ENCODE measurements around the gene ALLC. TPM values are rescaled to one million over a fixed set of nuclear protein-coding genes. Genes with fewer than 3 reads are reported as not detected.

ALLC gene
- total and polyA plus RNA-seq, 2 experiments from 2014 or later, result not detected

DNA sequence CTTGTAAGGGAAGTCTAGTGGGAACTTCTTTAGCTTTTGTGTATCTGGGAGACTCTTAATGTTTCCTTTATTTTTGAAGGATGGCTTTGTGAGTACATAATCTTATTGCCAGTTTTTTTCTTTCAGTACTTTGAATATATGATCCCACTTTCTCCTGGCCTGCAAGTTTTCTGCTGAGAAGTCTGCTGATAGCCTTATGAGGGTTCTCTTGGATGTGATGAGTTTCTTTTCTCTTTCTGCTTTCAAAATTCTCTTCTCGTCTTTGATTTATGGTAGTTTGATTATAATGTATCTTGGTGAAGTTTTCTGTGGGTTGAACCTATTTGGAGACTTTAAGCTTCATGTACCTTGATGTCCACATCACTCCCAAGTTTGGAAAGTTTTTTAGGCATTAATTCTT lies 35.0 kb upstream of the ALLC start:
- no peak overlapping the region for H2AFZ ChIP-seq
- no peak overlapping the region for H3K4me2 ChIP-seq
- TF ChIP-seq JUNB (IDR thresholded peaks at IDR 0.05; ENCODE audit: unreplicated experiment) (no peak), EZH2phosphoT487 (IDR thresholded peaks at IDR 0.05; ENCODE audit: unreplicated experiment) (no peak), ZNF114 (CRISPR knock-in tag; IDR thresholded peaks at IDR 0.05) (no peak), EZH2 (IDR thresholded peaks at IDR 0.05; ENCODE audit: low read depth, unreplicated experiment) (no peak), NANOG (IDR thresholded peaks at IDR 0.05; ENCODE audit: borderline replicate concordance) (no peak), STAT1 (IDR thresholded peaks at IDR 0.05; ENCODE audit: unreplicated experiment) (no peak), ZNF331 (CRISPR knock-in tag; IDR thresholded peaks at IDR 0.05; ENCODE audit: low read depth) (no peak), POLR2AphosphoS5 (IDR thresholded peaks at IDR 0.05; ENCODE audit: low read depth) (no peak), CREB1 (CRISPR knock-in tag; IDR thresholded peaks at IDR 0.05; ENCODE audit: low read depth) (no peak)
- TF ChIP-seq, protein P1, sequence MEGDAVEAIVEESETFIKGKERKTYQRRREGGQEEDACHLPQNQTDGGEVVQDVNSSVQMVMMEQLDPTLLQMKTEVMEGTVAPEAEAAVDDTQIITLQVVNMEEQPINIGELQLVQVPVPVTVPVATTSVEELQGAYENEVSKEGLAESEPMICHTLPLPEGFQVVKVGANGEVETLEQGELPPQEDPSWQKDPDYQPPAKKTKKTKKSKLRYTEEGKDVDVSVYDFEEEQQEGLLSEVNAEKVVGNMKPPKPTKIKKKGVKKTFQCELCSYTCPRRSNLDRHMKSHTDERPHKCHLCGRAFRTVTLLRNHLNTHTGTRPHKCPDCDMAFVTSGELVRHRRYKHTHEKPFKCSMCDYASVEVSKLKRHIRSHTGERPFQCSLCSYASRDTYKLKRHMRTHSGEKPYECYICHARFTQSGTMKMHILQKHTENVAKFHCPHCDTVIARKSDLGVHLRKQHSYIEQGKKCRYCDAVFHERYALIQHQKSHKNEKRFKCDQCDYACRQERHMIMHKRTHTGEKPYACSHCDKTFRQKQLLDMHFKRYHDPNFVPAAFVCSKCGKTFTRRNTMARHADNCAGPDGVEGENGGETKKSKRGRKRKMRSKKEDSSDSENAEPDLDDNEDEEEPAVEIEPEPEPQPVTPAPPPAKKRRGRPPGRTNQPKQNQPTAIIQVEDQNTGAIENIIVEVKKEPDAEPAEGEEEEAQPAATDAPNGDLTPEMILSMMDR (conservative IDR thresholded peaks at IDR 0.05; ENCODE audit: low read depth in 2 of 2), result no peak
- TF ChIP-seq, protein P2, sequence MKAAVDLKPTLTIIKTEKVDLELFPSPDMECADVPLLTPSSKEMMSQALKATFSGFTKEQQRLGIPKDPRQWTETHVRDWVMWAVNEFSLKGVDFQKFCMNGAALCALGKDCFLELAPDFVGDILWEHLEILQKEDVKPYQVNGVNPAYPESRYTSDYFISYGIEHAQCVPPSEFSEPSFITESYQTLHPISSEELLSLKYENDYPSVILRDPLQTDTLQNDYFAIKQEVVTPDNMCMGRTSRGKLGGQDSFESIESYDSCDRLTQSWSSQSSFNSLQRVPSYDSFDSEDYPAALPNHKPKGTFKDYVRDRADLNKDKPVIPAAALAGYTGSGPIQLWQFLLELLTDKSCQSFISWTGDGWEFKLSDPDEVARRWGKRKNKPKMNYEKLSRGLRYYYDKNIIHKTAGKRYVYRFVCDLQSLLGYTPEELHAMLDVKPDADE (IDR thresholded peaks at IDR 0.05), result no peak
- TF ChIP-seq, protein P3, sequence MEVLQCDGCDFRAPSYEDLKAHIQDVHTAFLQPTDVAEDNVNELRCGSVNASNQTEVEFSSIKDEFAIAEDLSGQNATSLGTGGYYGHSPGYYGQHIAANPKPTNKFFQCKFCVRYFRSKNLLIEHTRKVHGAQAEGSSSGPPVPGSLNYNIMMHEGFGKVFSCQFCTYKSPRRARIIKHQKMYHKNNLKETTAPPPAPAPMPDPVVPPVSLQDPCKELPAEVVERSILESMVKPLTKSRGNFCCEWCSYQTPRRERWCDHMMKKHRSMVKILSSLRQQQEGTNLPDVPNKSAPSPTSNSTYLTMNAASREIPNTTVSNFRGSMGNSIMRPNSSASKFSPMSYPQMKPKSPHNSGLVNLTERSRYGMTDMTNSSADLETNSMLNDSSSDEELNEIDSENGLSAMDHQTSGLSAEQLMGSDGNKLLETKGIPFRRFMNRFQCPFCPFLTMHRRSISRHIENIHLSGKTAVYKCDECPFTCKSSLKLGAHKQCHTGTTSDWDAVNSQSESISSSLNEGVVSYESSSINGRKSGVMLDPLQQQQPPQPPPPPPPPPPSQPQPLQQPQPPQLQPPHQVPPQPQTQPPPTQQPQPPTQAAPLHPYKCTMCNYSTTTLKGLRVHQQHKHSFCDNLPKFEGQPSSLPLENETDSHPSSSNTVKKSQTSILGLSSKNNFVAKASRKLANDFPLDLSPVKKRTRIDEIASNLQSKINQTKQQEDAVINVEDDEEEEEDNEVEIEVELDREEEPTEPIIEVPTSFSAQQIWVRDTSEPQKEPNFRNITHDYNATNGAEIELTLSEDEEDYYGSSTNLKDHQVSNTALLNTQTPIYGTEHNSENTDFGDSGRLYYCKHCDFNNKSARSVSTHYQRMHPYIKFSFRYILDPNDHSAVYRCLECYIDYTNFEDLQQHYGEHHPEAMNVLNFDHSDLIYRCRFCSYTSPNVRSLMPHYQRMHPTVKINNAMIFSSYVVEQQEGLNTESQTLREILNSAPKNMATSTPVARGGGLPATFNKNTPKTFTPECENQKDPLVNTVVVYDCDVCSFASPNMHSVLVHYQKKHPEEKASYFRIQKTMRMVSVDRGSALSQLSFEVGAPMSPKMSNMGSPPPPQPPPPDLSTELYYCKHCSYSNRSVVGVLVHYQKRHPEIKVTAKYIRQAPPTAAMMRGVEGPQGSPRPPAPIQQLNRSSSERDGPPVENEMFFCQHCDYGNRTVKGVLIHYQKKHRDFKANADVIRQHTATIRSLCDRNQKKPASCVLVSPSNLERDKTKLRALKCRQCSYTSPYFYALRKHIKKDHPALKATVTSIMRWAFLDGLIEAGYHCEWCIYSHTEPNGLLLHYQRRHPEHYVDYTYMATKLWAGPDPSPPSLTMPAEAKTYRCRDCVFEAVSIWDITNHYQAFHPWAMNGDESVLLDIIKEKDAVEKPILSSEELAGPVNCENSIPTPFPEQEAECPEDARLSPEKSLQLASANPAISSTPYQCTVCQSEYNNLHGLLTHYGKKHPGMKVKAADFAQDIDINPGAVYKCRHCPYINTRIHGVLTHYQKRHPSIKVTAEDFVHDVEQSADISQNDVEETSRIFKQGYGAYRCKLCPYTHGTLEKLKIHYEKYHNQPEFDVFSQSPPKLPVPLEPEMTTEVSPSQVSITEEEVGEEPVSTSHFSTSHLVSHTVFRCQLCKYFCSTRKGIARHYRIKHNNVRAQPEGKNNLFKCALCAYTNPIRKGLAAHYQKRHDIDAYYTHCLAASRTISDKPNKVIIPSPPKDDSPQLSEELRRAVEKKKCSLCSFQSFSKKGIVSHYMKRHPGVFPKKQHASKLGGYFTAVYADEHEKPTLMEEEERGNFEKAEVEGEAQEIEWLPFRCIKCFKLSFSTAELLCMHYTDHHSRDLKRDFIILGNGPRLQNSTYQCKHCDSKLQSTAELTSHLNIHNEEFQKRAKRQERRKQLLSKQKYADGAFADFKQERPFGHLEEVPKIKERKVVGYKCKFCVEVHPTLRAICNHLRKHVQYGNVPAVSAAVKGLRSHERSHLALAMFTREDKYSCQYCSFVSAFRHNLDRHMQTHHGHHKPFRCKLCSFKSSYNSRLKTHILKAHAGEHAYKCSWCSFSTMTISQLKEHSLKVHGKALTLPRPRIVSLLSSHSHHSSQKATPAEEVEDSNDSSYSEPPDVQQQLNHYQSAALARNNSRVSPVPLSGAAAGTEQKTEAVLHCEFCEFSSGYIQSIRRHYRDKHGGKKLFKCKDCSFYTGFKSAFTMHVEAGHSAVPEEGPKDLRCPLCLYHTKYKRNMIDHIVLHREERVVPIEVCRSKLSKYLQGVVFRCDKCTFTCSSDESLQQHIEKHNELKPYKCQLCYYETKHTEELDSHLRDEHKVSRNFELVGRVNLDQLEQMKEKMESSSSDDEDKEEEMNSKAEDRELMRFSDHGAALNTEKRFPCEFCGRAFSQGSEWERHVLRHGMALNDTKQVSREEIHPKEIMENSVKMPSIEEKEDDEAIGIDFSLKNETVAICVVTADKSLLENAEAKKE (CRISPR knock-in tag; IDR thresholded peaks at IDR 0.05), result no peak
- TF ChIP-seq, protein P4, sequence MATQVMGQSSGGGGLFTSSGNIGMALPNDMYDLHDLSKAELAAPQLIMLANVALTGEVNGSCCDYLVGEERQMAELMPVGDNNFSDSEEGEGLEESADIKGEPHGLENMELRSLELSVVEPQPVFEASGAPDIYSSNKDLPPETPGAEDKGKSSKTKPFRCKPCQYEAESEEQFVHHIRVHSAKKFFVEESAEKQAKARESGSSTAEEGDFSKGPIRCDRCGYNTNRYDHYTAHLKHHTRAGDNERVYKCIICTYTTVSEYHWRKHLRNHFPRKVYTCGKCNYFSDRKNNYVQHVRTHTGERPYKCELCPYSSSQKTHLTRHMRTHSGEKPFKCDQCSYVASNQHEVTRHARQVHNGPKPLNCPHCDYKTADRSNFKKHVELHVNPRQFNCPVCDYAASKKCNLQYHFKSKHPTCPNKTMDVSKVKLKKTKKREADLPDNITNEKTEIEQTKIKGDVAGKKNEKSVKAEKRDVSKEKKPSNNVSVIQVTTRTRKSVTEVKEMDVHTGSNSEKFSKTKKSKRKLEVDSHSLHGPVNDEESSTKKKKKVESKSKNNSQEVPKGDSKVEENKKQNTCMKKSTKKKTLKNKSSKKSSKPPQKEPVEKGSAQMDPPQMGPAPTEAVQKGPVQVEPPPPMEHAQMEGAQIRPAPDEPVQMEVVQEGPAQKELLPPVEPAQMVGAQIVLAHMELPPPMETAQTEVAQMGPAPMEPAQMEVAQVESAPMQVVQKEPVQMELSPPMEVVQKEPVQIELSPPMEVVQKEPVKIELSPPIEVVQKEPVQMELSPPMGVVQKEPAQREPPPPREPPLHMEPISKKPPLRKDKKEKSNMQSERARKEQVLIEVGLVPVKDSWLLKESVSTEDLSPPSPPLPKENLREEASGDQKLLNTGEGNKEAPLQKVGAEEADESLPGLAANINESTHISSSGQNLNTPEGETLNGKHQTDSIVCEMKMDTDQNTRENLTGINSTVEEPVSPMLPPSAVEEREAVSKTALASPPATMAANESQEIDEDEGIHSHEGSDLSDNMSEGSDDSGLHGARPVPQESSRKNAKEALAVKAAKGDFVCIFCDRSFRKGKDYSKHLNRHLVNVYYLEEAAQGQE (IDR thresholded peaks at IDR 0.05; ENCODE audit: unreplicated experiment), result no peak
- Mint-ChIP-seq H3K27me3 (ENCODE audit: insufficient read depth, low read depth, poor library complexity) (peaks cover 3% of the 10 kb centered on the region), H3K4me3 (no peak overlapping the region), H3K4me1 (no peaks in the 10 kb centered on the region), H3K27ac (no peak overlapping the region), H3K9me3 (peaks cover 2% of the 10 kb centered on the region), H3K36me3 (ENCODE audit: low read depth) (no peaks in the 10 kb centered on the region)
- ATAC-seq (no peak), DNase-seq (ENCODE audit: low spot score) (no peak)
- no peak overlapping the region for H3K4me3 ChIP-seq
- no peak overlapping the region for H3K27ac ChIP-seq (ENCODE audit: low read depth)
- H3K4me1 ChIP-seq (ENCODE audit: insufficient read depth), result no peaks in the 10 kb centered on the region
- H3K9me2 ChIP-seq (ENCODE audit: insufficient read depth), result 0 out of 2 replicates have a peak, but pooled peaks cover 2% of the 10 kb centered on the region
- H3K36me3 ChIP-seq (ENCODE audit: insufficient read depth), result no peaks in the 10 kb centered on the region
- no peaks in the 10 kb centered on the region for H3K27me3 ChIP-seq (ENCODE audit: insufficient read depth)
- no peaks in the 10 kb centered on the region for H4K20me1 ChIP-seq (replicated peaks; ENCODE audit: insufficient read depth)
- no peaks in the 10 kb centered on the region for H3K79me2 ChIP-seq (replicated peaks; ENCODE audit: insufficient read depth)
- H3F3A ChIP-seq (replicated peaks; ENCODE audit: low read depth), result no peaks in the 10 kb centered on the region

Measured in GM23338 (cell line).